HG02610 (cell line): ENCODE results near the gene PSORS1C1.
"Not testable (repeated sequence)": the region's sequence is repeated elsewhere in the genome, so short reads cannot be mapped to it uniquely, and the experiment has no call there.

Experiments
- ATAC-seq: cut with Tn5 transposase; IDR thresholded peaks from one replicate; pipeline ENCODE4 v1.9.1; 2021; ENCODE audit warnings: mild to moderate bottlenecking, moderate library complexity; ENCODE audit not compliant: unreplicated experiment

The PSORS1C1 gene

DNA sequence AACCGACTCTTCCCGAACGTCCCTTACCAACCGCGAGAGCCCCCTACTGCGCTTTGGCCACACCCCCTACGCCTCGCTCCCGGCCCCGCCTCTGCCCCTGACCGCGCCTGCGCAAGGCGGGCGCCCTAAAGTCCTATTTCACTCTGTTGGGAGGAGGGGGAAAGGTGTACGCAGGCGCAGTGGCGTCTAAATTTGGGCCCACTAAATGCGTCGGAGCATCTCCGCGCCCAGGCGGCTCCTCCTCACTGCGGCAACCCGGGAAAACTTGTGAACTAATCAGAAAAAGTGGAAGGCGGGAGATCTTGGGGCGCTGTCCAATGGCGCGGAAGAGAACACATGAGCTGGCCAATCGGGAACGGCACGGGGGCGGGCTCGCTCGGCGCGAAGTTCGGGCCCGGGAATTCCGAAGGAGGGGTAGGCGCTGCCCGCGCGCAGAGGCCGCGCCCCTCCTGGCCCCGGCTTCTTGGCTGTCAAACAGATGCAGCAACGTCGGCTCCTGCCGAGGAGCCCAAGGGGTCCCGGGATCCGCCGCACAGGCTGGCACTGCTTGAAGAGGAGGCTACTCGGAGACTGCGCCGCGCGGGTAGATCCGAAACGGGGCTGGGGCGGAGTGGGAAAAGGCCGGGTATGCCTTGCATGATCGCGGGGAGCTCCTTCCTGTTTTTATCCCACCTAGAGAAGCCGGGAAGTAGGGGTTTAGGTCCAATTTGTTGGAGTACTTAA, 43.7 kb downstream of the PSORS1C1 start, which contains the start of gene TCF19:
Gene TCF19, plus strand, starts transcription at position 450 of the 723 bp plus-strand sequence. CDS start 881 bp downstream, outside the sequence.
- peak; percentile 82 for ATAC-seq

DNA sequence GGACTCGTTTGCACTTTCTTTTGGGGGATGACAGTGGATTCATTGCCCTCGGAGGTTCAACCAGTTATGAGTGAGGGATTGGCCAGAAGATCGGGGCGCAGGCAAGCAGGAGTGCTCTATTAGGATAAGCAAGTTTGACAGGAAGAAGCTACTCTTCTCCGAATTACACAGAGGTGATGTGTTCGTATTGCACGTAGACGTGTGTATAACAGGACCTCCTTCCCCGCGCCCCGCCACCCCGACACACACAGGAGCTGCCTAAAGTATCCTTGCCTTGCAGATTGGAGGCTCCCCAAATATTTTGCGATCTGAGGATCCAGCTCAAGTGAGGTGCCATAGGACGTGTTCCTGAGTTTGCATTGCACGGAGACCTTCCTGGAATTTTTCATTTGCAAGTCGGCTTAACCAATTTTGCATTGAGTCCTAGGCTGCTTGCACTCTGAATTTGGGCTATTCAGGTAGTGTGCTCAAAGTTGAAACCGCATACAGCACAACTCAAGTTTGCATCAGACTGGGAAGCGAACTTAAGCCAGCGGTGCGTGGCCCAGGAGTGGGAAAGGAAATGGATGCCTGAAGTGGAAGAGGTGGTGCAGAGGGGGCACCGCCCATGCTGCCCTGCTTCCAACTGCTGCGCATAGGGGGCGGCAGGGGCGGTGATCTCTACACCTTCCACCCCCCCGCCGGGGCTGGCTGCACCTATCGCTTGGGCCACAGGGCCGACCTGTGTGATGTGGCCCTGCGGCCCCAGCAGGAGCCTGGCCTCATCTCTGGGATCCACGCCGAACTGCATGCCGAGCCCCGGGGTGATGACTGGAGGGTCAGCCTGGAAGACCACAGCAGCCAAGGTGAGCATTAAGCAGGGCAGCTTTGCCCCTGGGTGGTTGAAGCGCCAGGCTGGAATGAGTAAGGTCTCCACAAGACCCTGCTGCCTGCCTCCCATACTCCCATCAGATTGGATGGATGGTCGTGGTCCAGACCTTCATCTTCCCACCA, 44.6 kb downstream of the PSORS1C1 start:
- no peak for ATAC-seq

GRCh38 chr6:31161216-31162126, 46.9 kb downstream of the PSORS1C1 start:
- no peak for ATAC-seq

GRCh38 chr6:31162463-31163165, 48.0 kb downstream of the PSORS1C1 start:
- no peak for ATAC-seq

DNA sequence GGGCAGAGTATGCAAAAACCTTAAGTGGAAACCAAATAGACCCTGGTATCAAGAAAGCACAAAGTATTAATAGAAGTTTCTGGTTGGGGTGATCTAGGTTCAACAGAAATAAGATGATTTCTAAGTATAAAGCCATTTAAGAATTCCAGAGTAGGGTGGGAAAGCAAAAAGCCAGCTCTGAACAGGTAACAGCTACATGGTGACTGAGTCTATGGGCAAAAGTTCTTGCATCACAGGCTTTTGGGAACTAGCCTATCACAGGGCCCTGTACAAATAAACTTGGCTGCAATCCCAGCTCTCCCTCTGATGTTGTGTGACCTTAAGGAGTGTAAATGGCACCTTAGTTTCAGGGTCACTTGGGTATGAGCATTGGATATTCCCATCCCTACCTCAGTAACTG, 49.3 kb downstream of the PSORS1C1 start:
- ATAC-seq: no peak

GRCh38 chr6:31164475-31165063, 50.0 kb downstream of the PSORS1C1 start:
- ATAC-seq: not testable (repeated sequence)

- not testable (repeated sequence) for ATAC-seq
Observed at GRCh38 chr6:31165064-31165832, 50.6 kb downstream of the PSORS1C1 start.

DNA sequence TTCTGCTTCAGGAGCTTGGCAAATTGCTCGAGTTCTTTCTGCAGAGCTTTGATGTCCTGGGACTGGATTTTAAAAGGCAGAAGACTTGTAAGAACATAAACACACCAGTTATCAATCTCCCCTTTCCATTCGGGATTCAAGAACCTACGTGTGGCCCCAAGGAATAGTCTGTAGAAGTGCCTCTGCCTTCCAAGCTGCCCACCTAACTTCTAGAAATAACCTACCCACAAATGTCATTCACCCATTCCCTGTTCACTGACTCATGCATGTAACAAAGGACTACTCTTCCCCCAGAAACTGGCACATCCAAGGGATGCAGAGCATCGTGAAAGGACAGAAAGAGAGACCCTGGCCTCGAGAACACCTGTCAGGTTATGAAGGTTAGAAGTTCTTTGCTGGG, 51.4 kb downstream of the PSORS1C1 start:
- no peak for ATAC-seq

DNA sequence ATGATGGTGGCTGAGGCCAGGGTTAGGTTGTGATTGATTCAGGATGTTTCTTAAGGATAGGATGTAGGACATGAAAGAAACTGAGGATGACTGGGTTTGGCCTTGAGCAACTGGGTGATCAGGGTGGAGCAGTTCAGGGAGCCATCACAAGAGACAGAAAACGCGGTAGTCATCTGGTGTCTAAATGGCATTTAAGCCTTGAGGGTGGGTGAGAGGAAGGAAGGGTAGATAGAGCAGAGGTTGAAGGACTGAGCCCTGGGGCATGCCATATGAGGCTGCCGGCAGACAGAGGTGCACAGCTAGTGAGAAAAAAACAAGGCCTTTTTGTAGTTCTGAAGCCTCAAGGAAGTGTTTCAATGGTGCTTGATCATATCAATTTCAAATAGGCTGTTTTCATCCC, 54.0 kb downstream of the PSORS1C1 start:
- no peak for ATAC-seq

DNA sequence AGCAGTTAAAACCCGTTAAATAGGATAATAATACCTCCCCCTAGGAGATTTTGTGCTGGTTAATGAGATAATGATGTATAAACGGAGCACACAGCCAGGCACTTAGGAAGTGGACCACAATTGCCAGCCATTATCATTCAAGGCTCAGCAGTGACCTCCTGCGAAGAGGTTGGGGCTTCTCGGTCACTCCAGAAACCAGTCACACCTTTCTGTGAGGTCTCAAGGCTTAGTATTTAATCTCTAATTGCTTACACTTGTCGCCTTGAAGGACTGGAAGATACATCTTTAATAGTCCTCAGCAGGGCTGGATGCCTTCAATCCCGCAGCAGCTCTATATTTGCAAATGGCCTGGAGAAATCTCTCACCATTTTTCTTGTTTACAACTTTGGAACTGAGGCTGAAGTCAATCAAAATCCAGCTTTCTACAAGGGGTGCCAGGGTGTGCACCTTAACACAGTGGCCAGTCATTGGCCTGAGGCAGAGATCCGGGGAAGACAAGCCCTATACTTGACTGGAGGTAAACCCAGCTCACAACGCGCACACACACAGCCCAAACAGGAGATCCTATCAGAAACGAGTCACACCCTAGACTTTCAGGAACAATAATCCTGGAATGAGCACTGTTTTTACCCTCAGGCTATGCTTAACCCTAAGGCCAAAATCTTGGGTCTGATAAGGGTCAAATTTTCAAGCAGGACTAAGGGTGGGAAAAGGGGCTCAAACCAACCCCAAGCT, 54.7 kb downstream of the PSORS1C1 start:
- ATAC-seq: no peak

GRCh38 chr6:31169858-31170599, 55.4 kb downstream of the PSORS1C1 start:
- ATAC-seq: not testable (repeated sequence)

- no peak for ATAC-seq
Observed at GRCh38 chr6:31170600-31170881, 55.9 kb downstream of the PSORS1C1 start, which contains the start of gene POU5F1. Gene POU5F1, minus strand, starts transcription at chr6:31170682. Its CDS starts 62 bp downstream, at chr6:31170620.

GRCh38 chr6:31170987-31171671, 56.5 kb downstream of the PSORS1C1 start:
- no peak for ATAC-seq

- no peak for ATAC-seq
Observed at GRCh38 chr6:31171931-31172905, 57.6 kb downstream of the PSORS1C1 start.

GRCh38 chr6:31172973-31173384, 58.4 kb downstream of the PSORS1C1 start:
- ATAC-seq: no peak

DNA sequence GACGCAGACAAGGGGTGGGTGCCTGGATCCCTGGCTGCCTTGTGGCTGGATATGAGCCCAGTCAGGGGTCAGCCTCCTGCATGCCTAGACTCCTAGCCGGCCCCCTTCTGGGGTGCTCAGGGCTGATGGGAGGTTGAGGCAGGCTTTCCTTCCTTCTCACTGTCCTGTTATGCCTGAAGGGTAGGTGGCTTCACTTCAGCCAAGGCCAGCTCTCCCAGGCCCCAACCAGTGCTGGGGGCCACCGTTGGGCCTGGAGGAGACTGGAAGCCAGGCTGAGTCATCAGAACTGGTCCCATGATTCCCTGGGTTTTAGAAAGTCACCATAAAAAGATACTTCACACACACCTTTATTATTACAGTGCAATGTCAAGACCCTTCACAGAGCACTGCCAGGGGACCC, 58.8 kb downstream of the PSORS1C1 start:
- ATAC-seq: no peak
